Measurements from ENCODE around the gene HDAC9.

DNA sequence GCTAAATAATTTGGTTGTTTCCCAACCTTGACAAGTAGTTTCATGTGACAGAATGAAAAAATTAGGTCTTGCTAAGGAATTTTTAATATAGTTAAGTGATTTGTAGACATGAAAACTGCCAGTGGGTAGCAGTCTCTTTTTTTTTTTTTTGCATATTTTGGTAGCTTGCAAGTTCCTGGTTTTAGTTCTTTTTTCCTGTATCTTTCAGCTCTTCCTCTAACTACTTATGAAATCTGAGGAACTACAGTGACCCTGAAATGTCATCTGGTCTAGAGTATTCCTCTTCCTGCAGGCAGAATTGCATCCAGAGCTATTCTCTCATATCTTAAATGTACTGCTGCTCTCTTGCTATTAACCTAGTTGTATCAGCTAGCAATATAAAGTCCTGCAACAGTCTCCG is 160.4 kb downstream of the HDAC9 start:
- TF ChIP-seq, protein P1, sequence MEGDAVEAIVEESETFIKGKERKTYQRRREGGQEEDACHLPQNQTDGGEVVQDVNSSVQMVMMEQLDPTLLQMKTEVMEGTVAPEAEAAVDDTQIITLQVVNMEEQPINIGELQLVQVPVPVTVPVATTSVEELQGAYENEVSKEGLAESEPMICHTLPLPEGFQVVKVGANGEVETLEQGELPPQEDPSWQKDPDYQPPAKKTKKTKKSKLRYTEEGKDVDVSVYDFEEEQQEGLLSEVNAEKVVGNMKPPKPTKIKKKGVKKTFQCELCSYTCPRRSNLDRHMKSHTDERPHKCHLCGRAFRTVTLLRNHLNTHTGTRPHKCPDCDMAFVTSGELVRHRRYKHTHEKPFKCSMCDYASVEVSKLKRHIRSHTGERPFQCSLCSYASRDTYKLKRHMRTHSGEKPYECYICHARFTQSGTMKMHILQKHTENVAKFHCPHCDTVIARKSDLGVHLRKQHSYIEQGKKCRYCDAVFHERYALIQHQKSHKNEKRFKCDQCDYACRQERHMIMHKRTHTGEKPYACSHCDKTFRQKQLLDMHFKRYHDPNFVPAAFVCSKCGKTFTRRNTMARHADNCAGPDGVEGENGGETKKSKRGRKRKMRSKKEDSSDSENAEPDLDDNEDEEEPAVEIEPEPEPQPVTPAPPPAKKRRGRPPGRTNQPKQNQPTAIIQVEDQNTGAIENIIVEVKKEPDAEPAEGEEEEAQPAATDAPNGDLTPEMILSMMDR (conservative IDR thresholded peaks at IDR 0.05; ENCODE audit: low read length): no peak
- no peak for TF ChIP-seq EZH2phosphoT487 (IDR thresholded peaks at IDR 0.05; ENCODE audit: borderline replicate concordance)

Data from Loucy (cell line).